HCT116 (cell line): ENCODE measurements around the gene WNK2. TPM values are rescaled to one million over a fixed set of nuclear protein-coding genes. Genes with fewer than 3 reads are reported as not detected.

ENCODE experiments used
- ATAC-seq: fragments of 200-7000 bp; cut with Tn5 transposase; 2 replicates; pipeline ENCODE4 v1.9.1; 2020; ENCODE audit warnings: mild to moderate bottlenecking, moderate library complexity
- BruUV-seq: library from RNA; stranded (reverse); fragments of 400-500 nt; replicated peaks from 2 replicates; lab custom pipeline; 2021; lab: Mats Ljungman, UMichigan
- CTCF ChIA-PET: fragments of 300-600 bp; sonication (Branson Sonifier 250); formaldehyde crosslinking; loops from one replicate; lab custom pipeline; 2021; ENCODE audit warnings: antibody characterized with exemption; lab: Charles Lee
- POLR2A ChIA-PET: fragments of 300-600, 350-600 bp; sonication (Branson Sonifier 250); formaldehyde crosslinking; loops from one replicate; lab custom pipeline; 2021; ENCODE audit warnings: antibody characterized with exemption; lab: Charles Lee
- RAD21 ChIA-PET, 2 experiments: fragments of 300-600 bp; sonication (Branson Sonifier 250); formaldehyde crosslinking; loops; one replicate each; lab custom pipeline; 2023; ENCODE audit warnings: low total read pairs in 2 of 2; ENCODE audit not compliant: uncharacterized antibody in 2 of 2, unreplicated experiment in 2 of 2, low non-redundant PET in 1 of 2; lab: Charles Lee
- DNase-seq: peaks from one replicate; pipeline ENCODE4 v3.0.0-alpha.2; 2010; ENCODE audit warnings: low read depth, low spot score
- H2AFZ ChIP-seq: fragments of 200-600 bp; shearing (Covaris generic), sonication (generic); 2 replicates; pipeline ENCODE4 v1.6.1; 2017; ENCODE audit warnings: low read depth, mixed run types, mixed read lengths, antibody characterized with exemption, low read length; ENCODE audit not compliant: poor library complexity, severe bottlenecking
- H3K27ac ChIP-seq: 2 replicates; pipeline ENCODE4 v1.5.1; 2012; ENCODE audit warnings: low read depth, low read length
- H3K27me3 ChIP-seq: fragments of 200-600 bp; sonication (generic); 2 replicates; pipeline ENCODE4 v1.6.1; 2016; ENCODE audit warnings: mixed run types, low read length, mixed read lengths; ENCODE audit not compliant: insufficient read depth
- H3K36me3 ChIP-seq, 2 experiments: fragments of 200-500 bp in 1 of 2; fragments of 200-600 bp in 1 of 2; sonication (Bioruptor generic) in 1 of 2; sonication (generic) in 1 of 2; 2 replicates each; pipeline versions ENCODE4 v1.5.1 to v1.6.1; 2014 to 2016; ENCODE audit warnings: low read length in 2 of 2, inconsistent platforms in 1 of 2, mixed read lengths in 1 of 2, mixed run types in 1 of 2; ENCODE audit not compliant: insufficient read depth in 2 of 2, control insufficient read depth in 1 of 2
- H3K4me1 ChIP-seq, 2 experiments: fragments of 200-600 bp in 1 of 2; sonication (generic) in 1 of 2; 2 replicates each; pipeline versions ENCODE4 v1.5.1 to v1.6.1; 2012 to 2017; ENCODE audit warnings: low read length in 2 of 2, inconsistent platforms in 1 of 2, mild to moderate bottlenecking in 1 of 2, mixed read lengths in 1 of 2, mixed run types in 1 of 2, moderate library complexity in 1 of 2; ENCODE audit not compliant: insufficient read depth in 2 of 2, control insufficient read depth in 1 of 2
- H3K4me2 ChIP-seq: fragments of 200-600 bp; sonication (generic); 2 replicates; pipeline ENCODE4 v1.6.1; 2017; ENCODE audit warnings: mixed run types, low read length, mixed read lengths
- H3K4me3 ChIP-seq, 2 experiments: fragments of 200-600 bp in 1 of 2; sonication (generic) in 1 of 2; replicated peaks in 1 of 2; 2 replicates each; pipeline ENCODE4 v1.5.1; 2011 to 2016; ENCODE audit warnings: low read length in 2 of 2, control low read depth in 1 of 2, low read depth in 1 of 2, mild to moderate bottlenecking in 1 of 2, mixed read lengths in 1 of 2, mixed run types in 1 of 2
- H3K79me2 ChIP-seq: fragments of 200-600 bp; sonication (generic); 2 replicates; pipeline ENCODE4 v1.6.1; 2017; ENCODE audit warnings: mild to moderate bottlenecking, mixed run types, low read length, moderate library complexity, mixed read lengths; ENCODE audit not compliant: insufficient read depth
- H3K9ac ChIP-seq: fragments of 200-600 bp; sonication (generic); 2 replicates; pipeline ENCODE4 v1.6.1; 2016; ENCODE audit warnings: low read length, mixed read lengths
- H3K9me2 ChIP-seq: fragments of 200-600 bp; sonication (generic), shearing (Covaris generic); 2 replicates; pipeline ENCODE4 v1.6.1; 2017; ENCODE audit warnings: mixed run types, mild to moderate bottlenecking, moderate library complexity; ENCODE audit not compliant: insufficient read depth
- H3K9me3 ChIP-seq, 2 experiments: fragments of 200-500 bp in 1 of 2; fragments of 200-600 bp in 1 of 2; sonication (Bioruptor generic) in 1 of 2; sonication (generic) in 1 of 2; 2 replicates each; pipeline ENCODE4 v1.6.1; 2014 to 2017; ENCODE audit warnings: low read length in 2 of 2, mixed read lengths in 2 of 2, inconsistent platforms in 1 of 2, low read depth in 1 of 2, mild to moderate bottlenecking in 1 of 2, mixed run types in 1 of 2, moderate library complexity in 1 of 2; ENCODE audit not compliant: control insufficient read depth in 1 of 2, insufficient read depth in 1 of 2
- H4K20me1 ChIP-seq: fragments of 200-600 bp; sonication (generic), shearing (Covaris generic); 2 replicates; pipeline ENCODE4 v1.6.1; 2017; ENCODE audit warnings: mixed run types, mild to moderate bottlenecking, moderate library complexity; ENCODE audit not compliant: insufficient read depth
- CTCF ChIP-seq, 3 experiments: fragments of 200-600 bp in 1 of 3; sonication (generic) in 1 of 3; IDR thresholded peaks in 2 of 3; conservative IDR thresholded peaks in 1 of 3; 2 replicates each; pipeline ENCODE4 v1.5.1; 2012 to 2017; ENCODE audit warnings: low read depth in 2 of 3, low read length in 2 of 3, antibody characterized with exemption in 1 of 3, borderline replicate concordance in 1 of 3, control low read depth in 1 of 3, mild to moderate bottlenecking in 1 of 3, mixed read lengths in 1 of 3, mixed run types in 1 of 3, moderate library complexity in 1 of 3; ENCODE audit not compliant: insufficient read depth in 1 of 3
- EGR1 ChIP-seq: IDR thresholded peaks from 2 replicates; pipeline ENCODE4 v1.6.1; 2012; ENCODE audit warnings: low read depth
- ELF1 ChIP-seq: IDR thresholded peaks from 2 replicates; pipeline ENCODE4 v1.6.1; 2012; ENCODE audit warnings: low read depth, borderline replicate concordance
- EZH2 ChIP-seq: fragments of 200-600 bp; sonication (generic); IDR thresholded peaks from 2 replicates; pipeline ENCODE4 v1.6.1; 2017; ENCODE audit warnings: antibody characterized with exemption, mixed run types
- EZH2phosphoT487 ChIP-seq: fragments of 200-600 bp; IDR thresholded peaks from 2 replicates; pipeline ENCODE4 v1.6.1; 2018; ENCODE audit warnings: antibody characterized with exemption, borderline replicate concordance
- MAX ChIP-seq: IDR thresholded peaks from 2 replicates; pipeline ENCODE4 v1.6.1; 2012
- RAD21 ChIP-seq: IDR thresholded peaks from 2 replicates; pipeline ENCODE4 v1.6.1; 2012; ENCODE audit warnings: low read depth, mild to moderate bottlenecking
- SRF ChIP-seq: IDR thresholded peaks from 2 replicates; pipeline ENCODE4 v1.6.1; 2012; ENCODE audit warnings: low read depth
- TCF7L2 ChIP-seq: IDR thresholded peaks from 2 replicates; pipeline ENCODE4 v1.7.0; 2011; ENCODE audit warnings: borderline replicate concordance, inconsistent platforms; ENCODE audit not compliant: insufficient read depth, insufficient read length; ENCODE audit errors: extremely low read depth
- intact Hi-C: fragments of 100-400 bp; cut with micrococcal nuclease; formaldehyde crosslinking; loops from 2 replicates; pipeline ENCODE4 v1.10.0; 2022
- total RNA-seq: library from RNA; stranded (reverse); gene quantifications from one replicate; pipeline ENCODE4 v1.2.1, GENCODE V29; 2021; ENCODE audit not compliant: unreplicated experiment

Gene WNK2
- total RNA-seq, 1 experiment from 2014 or later = 24.4 TPM

DNA sequence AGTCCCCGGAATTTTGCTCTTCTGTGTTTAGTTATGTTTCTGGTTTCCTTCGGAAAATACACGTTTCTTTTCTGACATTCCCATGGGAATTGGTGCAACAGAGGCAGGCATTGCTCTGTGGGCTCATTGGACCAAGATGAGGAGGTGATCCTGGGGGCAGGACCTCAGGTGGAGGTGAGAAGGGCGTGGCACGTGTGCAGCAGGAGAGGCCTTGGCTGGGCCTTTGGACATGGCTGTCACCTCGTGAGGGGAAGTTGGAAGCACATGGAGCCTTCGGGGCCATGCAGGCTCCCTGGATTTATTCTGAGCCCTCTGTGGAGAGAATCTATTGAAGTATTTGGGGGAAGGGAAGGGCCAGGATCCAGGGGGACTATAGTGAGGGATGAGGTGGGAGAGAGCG is 44.5 kb downstream of the WNK2 start:
- no peaks in the 10 kb centered on the region for H3K9me3 ChIP-seq
- TF ChIP-seq TCF7L2 = no peak
- TF ChIP-seq RAD21 = no peak
- TF ChIP-seq MAX = no peak
- TF ChIP-seq ELF1 = no peak
- TF ChIP-seq SRF = no peak
- TF ChIP-seq EZH2phosphoT487 = no peak
- no peak for TF ChIP-seq CTCF (IDR thresholded peaks at IDR 0.05 in 2 of 3, conservative IDR thresholded peaks at IDR 0.05 in 1 of 3; ENCODE audit: borderline replicate concordance in 1 of 3, insufficient read depth in 1 of 3, low read depth in 2 of 3, low read length in 2 of 3)
- no peak for TF ChIP-seq EZH2
- TF ChIP-seq EGR1 = no peak
- no TSS peak for BruUV-seq
- no peaks in the 10 kb centered on the region for H3K9me2 ChIP-seq
- no peak overlapping the region for H3K4me3 ChIP-seq
- DNase-seq (no peak), ATAC-seq (no peak)
- H3K4me2 ChIP-seq = no peak overlapping the region
- H3K36me3 ChIP-seq = no peaks in the 10 kb centered on the region
- H3K4me1 ChIP-seq = peaks cover 27 to 47% of the 10 kb centered on the region in 2 experiments
- ChIA-PET CTCF (no interaction called here), RAD21 (no interaction called here), POLR2A (no interaction called here)
- no peaks in the 10 kb centered on the region for H3K27me3 ChIP-seq
- no peaks in the 10 kb centered on the region for H4K20me1 ChIP-seq
- no peak overlapping the region for H3K9ac ChIP-seq
- intact Hi-C loops = no loop called here
- H3K79me2 ChIP-seq = peaks cover 16% of the 10 kb centered on the region
- H3K27ac ChIP-seq = no peak overlapping the region
- no peak overlapping the region for H2AFZ ChIP-seq
